Measurements from ENCODE around the gene TGFB1. TPM values are rescaled to one million over a fixed set of nuclear protein-coding genes. Genes with fewer than 3 reads are reported as not detected.

The TGFB1 gene
- polyA plus RNA-seq, 1 of the 3 experiments (the other 2 are of a cell fraction) = 25.5 TPM

- no peak overlapping the region for H3K9ac ChIP-seq
These were observed 45.7 kb downstream of the TGFB1 start for GRCh38 chr19:41307954-41308449.

GRCh38 chr19:41307090-41307875 is 46.4 kb downstream of the TGFB1 start:
- Histone ChIP-seq H3K27ac (ENCODE audit: low read depth in 2 of 2, low read length in 1 of 2) (peak overlapping the region in 1 of 2 experiments; percentile 95; a peak in 2 of 4 replicates), H3K4me1 (ENCODE audit: control insufficient read depth in 1 of 2, insufficient read depth in 2 of 2, low read depth in 1 of 2, low read length in 1 of 2) (peaks cover 14 to 19% of the 10 kb centered on the region in 2 experiments; a peak in 3 of 4 replicates), H3K79me2 (ENCODE audit: insufficient read depth) (peaks cover 24% of the 10 kb centered on the region), H3K4me3 (ENCODE audit: low read depth in 2 of 2, low read length in 1 of 2) (no peak overlapping the region), H3K36me3 (replicated peaks in 1 of 2; ENCODE audit: control insufficient read depth in 1 of 2, insufficient read depth in 2 of 2, low read length in 1 of 2) (peaks cover 53 to 58% of the 10 kb centered on the region in 2 experiments), H3K4me2 (no peak overlapping the region), H3K9ac (no peak overlapping the region), H3K27me3 (ENCODE audit: insufficient read depth) (no peaks in the 10 kb centered on the region), H4K20me1 (ENCODE audit: insufficient read depth) (no peaks in the 10 kb centered on the region; the same call in 1 of the 2 replicates), H3K9me3 (no peaks in the 10 kb centered on the region), H3K9me2 (no peaks in the 10 kb centered on the region), H3F3A (replicated peaks; ENCODE audit: insufficient read depth) (peaks cover 67% of the 10 kb centered on the region), H2AFZ (ENCODE audit: low read depth) (no peak overlapping the region)
- DNase-seq = no peak
- TF ChIP-seq USF2 (IDR thresholded peaks at IDR 0.05; ENCODE audit: borderline replicate concordance, low read depth, low read length) (no peak), NRF1 (IDR thresholded peaks at IDR 0.05; ENCODE audit: low read depth, low read length) (no peak), RXRA (IDR thresholded peaks at IDR 0.05; ENCODE audit: borderline replicate concordance, low read depth) (no peak), PBX3 (IDR thresholded peaks at IDR 0.05) (no peak), MXI1 (IDR thresholded peaks at IDR 0.05; ENCODE audit: low read depth, low read length) (no peak), IRF3 (IDR thresholded peaks at IDR 0.05; ENCODE audit: low read depth, low read length) (no peak), NFIC (IDR thresholded peaks at IDR 0.05; ENCODE audit: borderline replicate concordance) (no peak), JUND (IDR thresholded peaks at IDR 0.05) (no peak), YY1 (IDR thresholded peaks at IDR 0.05; ENCODE audit: low read depth) (no peak)
- WGBS (ENCODE audit: low lambda C conversion rate) = 87% methylated on average over 8 of the region's 8 CpGs
- ChIA-PET POLR2A (interaction anchor here (0.7 kb wide), 1 partner anchor 26 kb away, joined by 4 read pairs; no protein-coding TSS in a partner anchor), CTCF (interaction anchor here (0.9 to 5.5 kb wide), 16 partner anchors 14 to 337 kb away, joined by 3 to 105 read pairs (median 7); partner anchors contain the start of genes DMAC2, HNRNPUL1 and TGFB1)

More at GRCh38 chr19:41307954-41308449, 45.7 kb downstream of the TGFB1 start:
- WGBS (ENCODE audit: low lambda C conversion rate) = 68% methylated on average over 3 of the region's 4 CpGs
- Histone ChIP-seq H3K9me2 (no peaks in the 10 kb centered on the region), H3F3A (replicated peaks; ENCODE audit: insufficient read depth) (peaks cover 72% of the 10 kb centered on the region), H4K20me1 (ENCODE audit: insufficient read depth) (no peaks in the 10 kb centered on the region; the same call in 1 of the 2 replicates), H3K4me2 (no peak overlapping the region), H3K9me3 (no peaks in the 10 kb centered on the region), H3K36me3 (replicated peaks in 1 of 2; ENCODE audit: control insufficient read depth in 1 of 2, insufficient read depth in 2 of 2, low read length in 1 of 2) (peaks cover 51 to 52% of the 10 kb centered on the region in 2 experiments), H3K4me3 (ENCODE audit: low read depth in 2 of 2, low read length in 1 of 2) (no peak overlapping the region; a peak in 1 of 4 replicates), H3K27ac (ENCODE audit: low read depth in 2 of 2, low read length in 1 of 2) (peak overlapping the region; percentile 36 to 95; a peak in 3 of 4 replicates), H3K79me2 (ENCODE audit: insufficient read depth) (peaks cover 32% of the 10 kb centered on the region), H2AFZ (ENCODE audit: low read depth) (no peak overlapping the region), H3K27me3 (ENCODE audit: insufficient read depth) (no peaks in the 10 kb centered on the region), H3K4me1 (ENCODE audit: control insufficient read depth in 1 of 2, insufficient read depth in 2 of 2, low read depth in 1 of 2, low read length in 1 of 2) (peaks cover 14 to 19% of the 10 kb centered on the region in 2 experiments; a peak in 3 of 4 replicates)
- TF ChIP-seq TEAD4 (IDR thresholded peaks at IDR 0.05; ENCODE audit: borderline replicate concordance, insufficient read depth) (no peak), GABPA (IDR thresholded peaks at IDR 0.05; ENCODE audit: low read depth) (no peak), TAF1 (IDR thresholded peaks at IDR 0.05; ENCODE audit: borderline replicate concordance, low read depth, low read length) (no peak), CTCF (IDR thresholded peaks at IDR 0.05) (no peak)
- ChIA-PET POLR2A (interaction anchor here (0.7 kb wide), 1 partner anchor 44 kb away, joined by 6 read pairs; the partner anchor contains the start of gene HNRNPUL1), CTCF (interaction anchor here (0.6 to 5.5 kb wide), 26 partner anchors 10 to 338 kb away, joined by 3 to 105 read pairs (median 6); partner anchors contain the start of genes DMAC2, HNRNPUL1 and TGFB1)
- DNase-seq = no peak

All from SK-N-SH (cell line).